BJ (cell line): ENCODE results near the gene UBE2F. TPM values are rescaled to one million over a fixed set of nuclear protein-coding genes. Genes with fewer than 3 reads are reported as not detected.
"Not testable (repeated sequence)": the region's sequence is repeated elsewhere in the genome, so short reads cannot be mapped to it uniquely, and the experiment has no call there.

ENCODE experiments used
- CTCF ChIA-PET: fragments of 350-600 bp; formaldehyde crosslinking; extraction: SDS; loops from one replicate; lab custom pipeline; 2021; ENCODE audit warnings: antibody characterized with exemption, inconsistent platforms; lab: Yijun Ruan, JAX
- POLR2A ChIA-PET: fragments of 300-600 bp; sonication (Branson Sonifier 250); formaldehyde crosslinking; extraction: SDS; loops from one replicate; lab custom pipeline; 2021; ENCODE audit warnings: antibody characterized with exemption; lab: Charles Lee
- DNase-seq: peaks from one replicate; pipeline ENCODE4 v3.0.0-alpha.2; 2011; ENCODE audit warnings: low read depth
- H3K27me3 ChIP-seq: 2 replicates; pipeline ENCODE4 v1.6.0; 2011; ENCODE audit warnings: low read length; ENCODE audit not compliant: control insufficient read depth, insufficient read depth
- H3K36me3 ChIP-seq: 2 replicates; pipeline ENCODE4 v1.5.1; 2011; ENCODE audit warnings: low read length; ENCODE audit not compliant: control insufficient read depth, insufficient read depth
- H3K4me3 ChIP-seq: 2 replicates; pipeline ENCODE4 v1.5.1; 2011; ENCODE audit warnings: low read depth, mild to moderate bottlenecking, control low read depth, low read length
- polyA plus RNA-seq: library from polyadenylated mRNA; depleted of rRNA; stranded (reverse); fragments of >200 nt; gene quantifications from 2 replicates; pipeline ENCODE4 v1.2.3, GENCODE V29; 2011
- TF ChIP-seq, protein P1 (sequence below): IDR thresholded peaks from 2 replicates; pipeline ENCODE4 v1.5.1; 2011; ENCODE audit warnings: low read depth, mild to moderate bottlenecking, control low read depth, inconsistent platforms, low read length, moderate library complexity; ENCODE audit not compliant: insufficient read depth

Gene UBE2F
- polyA plus RNA-seq, 1 experiment: 47.9 TPM

DNA sequence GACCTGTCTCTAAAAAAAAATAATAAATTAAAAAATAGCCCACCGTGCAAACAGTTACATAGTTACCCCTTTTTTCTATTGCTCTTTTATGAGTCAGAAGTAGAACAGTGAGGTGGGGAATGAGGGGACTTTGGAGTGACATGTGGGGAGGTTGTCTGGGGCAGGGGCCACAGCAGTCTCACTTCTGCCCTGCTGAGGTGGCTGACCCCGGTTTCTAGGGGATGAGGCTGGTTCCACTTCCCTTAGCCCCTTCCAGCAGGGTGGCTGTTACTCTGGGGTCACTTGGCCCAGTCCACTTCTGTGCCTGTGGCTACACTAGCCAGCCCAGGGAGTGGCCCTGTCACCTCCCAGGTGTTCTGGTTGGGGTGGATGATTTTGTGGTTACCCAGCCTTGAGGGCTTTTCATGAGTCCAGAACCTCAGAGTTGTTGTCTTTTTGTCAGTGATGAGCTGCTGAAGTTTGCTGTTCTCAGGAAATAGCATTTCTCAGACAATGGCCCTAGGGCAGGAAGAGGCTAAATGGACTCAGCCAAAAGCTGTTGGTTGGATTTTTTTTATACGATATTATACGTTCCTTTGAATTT lies 66.0 kb downstream of the UBE2F start:
- POLR2A ChIA-PET: no interaction called here
- H3K27me3 ChIP-seq: no peaks in the 10 kb centered on the region
- no peak for DNase-seq
- TF ChIP-seq, protein P1, sequence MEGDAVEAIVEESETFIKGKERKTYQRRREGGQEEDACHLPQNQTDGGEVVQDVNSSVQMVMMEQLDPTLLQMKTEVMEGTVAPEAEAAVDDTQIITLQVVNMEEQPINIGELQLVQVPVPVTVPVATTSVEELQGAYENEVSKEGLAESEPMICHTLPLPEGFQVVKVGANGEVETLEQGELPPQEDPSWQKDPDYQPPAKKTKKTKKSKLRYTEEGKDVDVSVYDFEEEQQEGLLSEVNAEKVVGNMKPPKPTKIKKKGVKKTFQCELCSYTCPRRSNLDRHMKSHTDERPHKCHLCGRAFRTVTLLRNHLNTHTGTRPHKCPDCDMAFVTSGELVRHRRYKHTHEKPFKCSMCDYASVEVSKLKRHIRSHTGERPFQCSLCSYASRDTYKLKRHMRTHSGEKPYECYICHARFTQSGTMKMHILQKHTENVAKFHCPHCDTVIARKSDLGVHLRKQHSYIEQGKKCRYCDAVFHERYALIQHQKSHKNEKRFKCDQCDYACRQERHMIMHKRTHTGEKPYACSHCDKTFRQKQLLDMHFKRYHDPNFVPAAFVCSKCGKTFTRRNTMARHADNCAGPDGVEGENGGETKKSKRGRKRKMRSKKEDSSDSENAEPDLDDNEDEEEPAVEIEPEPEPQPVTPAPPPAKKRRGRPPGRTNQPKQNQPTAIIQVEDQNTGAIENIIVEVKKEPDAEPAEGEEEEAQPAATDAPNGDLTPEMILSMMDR: no peak
- CTCF ChIA-PET: no interaction called here
- H3K36me3 ChIP-seq: peaks cover 15% of the 10 kb centered on the region
- no peak overlapping the region for H3K4me3 ChIP-seq

DNA sequence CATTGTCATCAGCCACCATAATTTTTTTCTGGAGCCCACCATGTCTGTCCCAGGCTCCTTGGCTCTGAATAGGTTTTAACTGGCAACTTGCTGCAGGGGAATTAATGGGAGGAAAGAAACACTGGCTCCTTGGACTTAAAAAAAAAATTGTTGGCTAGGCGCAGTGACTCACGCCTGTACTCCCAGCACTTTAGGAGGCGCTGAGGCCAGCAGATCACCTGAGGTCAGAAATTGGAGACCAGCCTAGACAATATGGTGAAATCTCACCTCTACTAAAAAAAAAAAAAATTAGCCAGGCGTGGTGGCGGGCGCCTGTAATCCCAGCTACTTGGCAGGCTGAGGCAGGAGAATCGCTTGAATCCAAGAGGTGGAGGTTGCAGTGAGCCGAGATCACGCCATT lies 67.2 kb downstream of the UBE2F start:
- peaks cover 18% of the 10 kb centered on the region for H3K36me3 ChIP-seq
- H3K4me3 ChIP-seq, DNase-seq, POLR2A ChIA-PET, H3K27me3 ChIP-seq, CTCF ChIA-PET: not testable (repeated sequence)

DNA sequence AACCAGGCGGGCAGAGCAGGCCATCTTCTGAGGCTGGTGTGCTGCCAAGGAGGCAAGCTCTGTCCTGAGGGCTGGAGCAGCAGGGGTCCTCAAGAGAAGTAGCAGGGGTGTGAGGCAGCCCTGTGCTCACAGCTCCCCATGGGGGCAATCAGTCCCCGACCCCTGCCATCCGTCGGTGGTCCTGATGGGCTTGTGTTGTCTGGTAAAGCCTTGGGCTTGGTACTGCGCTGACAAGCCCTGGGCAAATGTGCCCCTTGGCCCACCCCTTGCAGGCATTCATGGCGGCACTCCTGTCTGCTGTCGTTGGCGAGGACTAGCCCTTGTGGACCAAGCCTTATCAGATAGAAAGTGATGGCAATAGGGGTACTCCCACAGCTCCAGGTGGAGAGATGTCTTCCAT lies 71.4 kb downstream of the UBE2F start:
- ChIA-PET CTCF (interaction anchor here (1.0 kb wide), 1 partner anchor 181 kb away, joined by 3 read pairs; no protein-coding TSS in a partner anchor), POLR2A (no interaction called here)
- peaks cover 25% of the 10 kb centered on the region for H3K36me3 ChIP-seq
- H3K4me3 ChIP-seq: no peak overlapping the region
- no peak for DNase-seq
- TF ChIP-seq, protein P1: no peak
- H3K27me3 ChIP-seq: no peaks in the 10 kb centered on the region

DNA sequence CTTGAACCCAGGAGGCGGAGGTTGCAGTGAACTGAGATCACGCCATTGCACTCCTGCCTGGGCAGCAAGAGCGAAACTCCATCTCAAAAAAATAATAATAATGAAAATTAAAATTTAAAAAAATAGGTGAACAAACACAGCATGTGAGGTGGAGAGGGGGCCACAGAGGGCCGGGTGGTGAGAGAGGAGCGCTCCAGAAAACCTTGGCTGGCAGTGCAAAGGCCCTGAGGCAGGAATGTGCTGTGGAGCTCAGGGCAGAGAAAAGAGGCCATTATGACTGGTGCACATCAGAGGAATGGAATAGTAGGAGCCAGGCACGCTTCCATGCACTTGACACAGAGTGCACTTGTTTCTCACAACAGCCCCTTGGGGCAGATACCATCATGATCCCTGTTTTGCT lies 72.3 kb downstream of the UBE2F start:
- H3K4me3 ChIP-seq: no peak overlapping the region
- H3K36me3 ChIP-seq: peaks cover 28% of the 10 kb centered on the region
- TF ChIP-seq, protein P1: no peak
- POLR2A ChIA-PET: no interaction called here
- CTCF ChIA-PET: no interaction called here
- no peaks in the 10 kb centered on the region for H3K27me3 ChIP-seq
- DNase-seq: no peak

DNA sequence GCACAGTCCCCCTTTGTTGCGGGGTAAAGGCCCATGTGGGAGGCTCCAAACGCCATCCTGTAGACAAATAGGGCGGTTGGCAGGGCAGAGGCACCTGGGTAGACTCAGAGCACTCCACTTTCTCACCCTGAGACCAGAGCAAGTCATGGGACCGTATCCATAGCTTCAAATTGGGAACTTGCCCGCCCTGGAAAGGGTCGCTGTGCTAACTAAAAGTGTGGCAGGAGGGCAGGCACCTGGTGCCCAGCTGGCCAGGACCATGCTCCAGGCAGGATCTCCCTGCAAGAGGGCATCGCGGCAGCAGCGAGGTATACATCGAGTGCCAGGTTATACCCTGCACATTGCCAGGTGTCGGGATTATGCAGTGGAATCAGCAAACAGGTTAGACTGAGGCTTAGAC lies 73.2 kb downstream of the UBE2F start:
- no peak for DNase-seq
- no peak overlapping the region for H3K4me3 ChIP-seq
- ChIA-PET POLR2A (no interaction called here), CTCF (no interaction called here)
- TF ChIP-seq, protein P1: no peak
- H3K36me3 ChIP-seq: peaks cover 28% of the 10 kb centered on the region
- no peaks in the 10 kb centered on the region for H3K27me3 ChIP-seq

DNA sequence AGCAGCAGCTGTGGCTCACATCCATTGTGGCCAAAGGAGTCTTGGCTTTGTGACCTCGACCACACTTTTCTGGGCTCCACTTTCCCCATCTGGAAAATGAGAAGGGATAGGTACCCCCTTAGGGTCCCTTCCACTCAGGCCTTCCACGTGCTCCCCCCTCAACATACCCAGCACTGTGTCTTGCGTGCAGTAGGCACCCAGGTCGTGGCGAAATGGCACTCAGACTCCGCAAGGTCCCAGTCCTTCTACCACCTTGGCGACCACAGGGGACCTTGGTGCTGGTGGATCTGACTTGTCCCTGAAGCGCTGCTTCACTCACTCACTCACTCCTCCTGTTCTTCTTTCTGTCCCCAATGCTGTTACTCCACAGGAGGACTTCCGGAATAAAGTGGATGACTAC lies 74.1 kb downstream of the UBE2F start:
- peaks cover 28% of the 10 kb centered on the region for H3K36me3 ChIP-seq
- ChIA-PET CTCF (no interaction called here), POLR2A (no interaction called here)
- TF ChIP-seq, protein P1: no peak
- no peak for DNase-seq
- no peaks in the 10 kb centered on the region for H3K27me3 ChIP-seq
- H3K4me3 ChIP-seq: no peak overlapping the region
